Measurements from ENCODE around the gene DYNLT4. TPM values are rescaled to one million over a fixed set of nuclear protein-coding genes. Genes with fewer than 3 reads are reported as not detected.

DYNLT4 gene
- total RNA-seq, result 1 to 10 TPM in 1 of 4 donors, not detected in 3; 1.4 TPM

DNA sequence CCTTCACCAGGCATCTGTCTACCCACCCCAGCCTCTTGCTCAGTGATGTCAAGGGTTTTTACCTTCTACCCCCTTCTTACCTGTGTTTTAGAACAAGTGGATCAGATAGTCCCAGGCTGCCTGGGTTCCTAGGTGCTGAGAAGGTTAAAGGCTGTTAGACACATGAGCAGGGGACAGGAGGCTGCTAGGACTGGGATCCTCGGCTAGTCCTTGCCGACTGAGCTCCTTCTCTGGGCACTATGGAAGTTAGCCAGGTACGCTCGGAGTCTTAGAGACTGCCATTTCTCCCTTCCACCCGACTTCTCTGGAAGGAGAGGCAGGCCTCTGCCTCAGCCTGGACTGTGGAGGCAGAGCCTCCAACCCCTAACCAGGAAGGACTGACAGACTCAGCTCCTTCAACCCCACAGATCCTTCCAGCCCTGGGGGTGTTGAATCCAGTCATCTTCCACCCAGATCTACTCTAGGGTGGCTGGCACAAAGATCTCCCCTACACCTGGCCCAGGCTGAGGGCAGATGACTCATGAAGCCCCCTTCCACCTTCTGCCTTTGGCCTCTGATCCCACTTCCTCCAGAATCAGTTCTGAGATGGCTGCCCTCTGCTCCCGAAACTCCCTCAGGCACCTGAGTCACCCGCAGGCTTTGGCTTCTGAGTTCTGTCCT lies at the start of gene DYNLT4:
DYNLT4 (minus strand) TSS at position 648 of the 660 bp plus-strand sequence. CDS start 683 bp downstream, outside the sequence.
- WGBS, 2 donors (ENCODE audit: low coverage in 1 of 2), result 30 to 69% methylated on average over 2 to 7 of the region's 7 CpGs
- peaks cover 0 to 6% (median 0%) of the 10 kb centered on the region in 4 donors for H3K36me3 ChIP-seq
- H3K4me3 ChIP-seq, result peak within 1 kb of the TSS in 1 of 4 donors; percentile 26
- intact Hi-C loops (cut with DNase I; ENCODE audit: low total_unique reads), result loop anchor here (2.0 kb wide), 1 partner anchor 68 kb away; the partner anchor contains the start of gene KIF2C
- H3K4me1 ChIP-seq, result peaks cover 43 to 61% (median 50%) of the 10 kb centered on the region in 4 donors
- no peak for DNase-seq
- TF ChIP-seq POLR2A (IDR thresholded peaks at IDR 0.05), result peak; percentile 77
- TF ChIP-seq POLR2AphosphoS5 (IDR thresholded peaks at IDR 0.05), result peak in 1 of 3 donors; percentile 69
- no peak for TF ChIP-seq CTCF (IDR thresholded peaks at IDR 0.05)
- TF ChIP-seq EP300 (IDR thresholded peaks at IDR 0.05; ENCODE audit: low read depth), result no peak
- H3K9me3 ChIP-seq, result no peaks in the 10 kb centered on the region
- H3K27me3 ChIP-seq, result no peaks in the 10 kb centered on the region
- peak within 1 kb of the TSS; percentile 92 to 96 (median 94) for H3K27ac ChIP-seq
- in situ Hi-C loops (cut with MboI; ENCODE audit: low pct_ligation_motif_present in 1 of 4, low pct_unique_long_range_greater_than_20kb in 1 of 4, low sequenced_read_pairs in 3 of 4), result no loop called here

DNA sequence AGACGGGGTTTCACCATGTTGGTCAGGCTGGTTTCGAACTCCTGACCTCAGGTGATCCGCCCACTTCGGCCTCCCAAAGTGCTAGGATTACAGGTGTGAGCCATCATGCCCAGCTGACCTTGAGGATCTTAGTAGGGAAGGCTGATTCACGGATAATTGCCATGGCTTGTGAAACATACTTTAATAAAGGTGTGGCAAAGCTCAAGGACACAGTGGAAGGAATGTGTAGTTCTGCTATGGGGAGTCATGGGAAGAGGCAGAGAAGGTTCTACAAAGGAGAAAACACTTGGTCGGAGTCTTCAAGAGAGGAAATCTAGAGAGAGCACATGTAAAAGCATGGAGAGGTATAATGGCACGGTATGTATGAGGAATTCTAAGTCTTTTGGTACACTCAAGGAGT lies 48.6 kb upstream of the DYNLT4 start:
- Histone ChIP-seq H3K9me3 (no peaks in the 10 kb centered on the region), H3K4me1 (peaks cover 0 to 3% (median 0%) of the 10 kb centered on the region in 4 donors), H3K36me3 (peaks cover 0 to 6% (median 0%) of the 10 kb centered on the region in 4 donors), H3K4me3 (no peak overlapping the region), H3K27ac (no peak overlapping the region), H3K27me3 (no peaks in the 10 kb centered on the region)
- no peak for DNase-seq
- intact Hi-C loops (cut with DNase I; ENCODE audit: low total_unique reads) (no loop called here), in situ Hi-C loops (cut with MboI; ENCODE audit: low pct_ligation_motif_present in 1 of 4, low pct_unique_long_range_greater_than_20kb in 1 of 4, low sequenced_read_pairs in 3 of 4) (no loop called here)
- TF ChIP-seq POLR2AphosphoS5 (IDR thresholded peaks at IDR 0.05) (no peak), CTCF (IDR thresholded peaks at IDR 0.05) (no peak), POLR2A (IDR thresholded peaks at IDR 0.05) (no peak), EP300 (IDR thresholded peaks at IDR 0.05; ENCODE audit: low read depth) (no peak)
- 74 to 88% methylated on average over 7 of the region's 7 CpGs for WGBS, 2 donors (ENCODE audit: low coverage in 1 of 2)

DNA sequence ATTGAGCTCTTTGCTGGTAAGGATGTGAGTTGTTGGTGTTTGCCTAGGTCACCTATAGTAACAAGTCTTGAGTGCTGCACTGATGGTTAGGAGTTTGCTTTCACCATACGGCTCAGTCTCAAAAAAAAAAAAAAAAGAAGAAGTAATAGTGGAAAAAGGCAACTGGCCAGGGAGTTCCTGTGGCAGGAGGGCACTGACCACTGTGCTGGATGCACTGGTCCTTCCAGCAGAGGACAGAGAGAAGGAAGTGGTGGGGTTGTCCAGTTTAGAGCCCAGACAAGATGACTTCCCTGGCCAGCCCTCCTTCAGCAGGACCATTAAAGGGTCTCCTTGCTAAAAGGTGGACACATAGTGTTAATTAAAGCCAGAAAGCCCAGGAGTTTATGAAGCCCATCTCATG lies 47.8 kb upstream of the DYNLT4 start:
- 83% methylated on average over 1 of the region's 1 CpG; no CpG with 5 or more reads in 1 of the 2 donors for WGBS, 2 donors (ENCODE audit: low coverage in 1 of 2)
- TF ChIP-seq EP300 (IDR thresholded peaks at IDR 0.05; ENCODE audit: low read depth), result no peak
- TF ChIP-seq POLR2A (IDR thresholded peaks at IDR 0.05), result no peak
- TF ChIP-seq POLR2AphosphoS5 (IDR thresholded peaks at IDR 0.05), result no peak
- TF ChIP-seq CTCF (IDR thresholded peaks at IDR 0.05), result no peak
- Histone ChIP-seq H3K4me3 (no peak overlapping the region), H3K36me3 (peaks cover 0 to 6% (median 0%) of the 10 kb centered on the region in 4 donors), H3K27me3 (no peaks in the 10 kb centered on the region), H3K9me3 (no peaks in the 10 kb centered on the region), H3K27ac (no peak overlapping the region), H3K4me1 (no peaks in the 10 kb centered on the region)
- in situ Hi-C loops (cut with MboI; ENCODE audit: low pct_ligation_motif_present in 1 of 4, low pct_unique_long_range_greater_than_20kb in 1 of 4, low sequenced_read_pairs in 3 of 4), result no loop called here
- no peak for DNase-seq
- intact Hi-C loops (cut with DNase I; ENCODE audit: low total_unique reads), result no loop called here

- TF ChIP-seq CTCF (IDR thresholded peaks at IDR 0.05), result no peak
- TF ChIP-seq EP300 (IDR thresholded peaks at IDR 0.05; ENCODE audit: low read depth), result no peak
- no peak for TF ChIP-seq POLR2A (IDR thresholded peaks at IDR 0.05)
- TF ChIP-seq POLR2AphosphoS5 (IDR thresholded peaks at IDR 0.05), result no peak
- intact Hi-C loops (cut with DNase I; ENCODE audit: low total_unique reads) (no loop called here), in situ Hi-C loops (cut with MboI; ENCODE audit: low pct_ligation_motif_present in 1 of 4, low pct_unique_long_range_greater_than_20kb in 1 of 4, low sequenced_read_pairs in 3 of 4) (no loop called here)
- H3K4me3 ChIP-seq, result no peak overlapping the region
- H3K27me3 ChIP-seq, result no peaks in the 10 kb centered on the region
- H3K27ac ChIP-seq, result no peak overlapping the region
- no peak for DNase-seq
- H3K9me3 ChIP-seq, result no peaks in the 10 kb centered on the region
- H3K4me1 ChIP-seq, result peaks cover 0 to 3% (median 0%) of the 10 kb centered on the region in 4 donors
- 96 to 100% methylated on average over 2 to 6 of the region's 6 CpGs for WGBS, 2 donors (ENCODE audit: low coverage in 1 of 2)
- H3K36me3 ChIP-seq, result peaks cover 0 to 6% (median 0%) of the 10 kb centered on the region in 4 donors
Observed at GRCh38 chr1:44853201-44853600, 46.0 kb upstream of the DYNLT4 start.
